IMR-90 (cell line): ENCODE data around the gene KLHL40. TPM values are rescaled to one million over a fixed set of nuclear protein-coding genes. Genes with fewer than 3 reads are reported as not detected.

ENCODE experiments used
- ATAC-seq: fragments of 200-7000 bp; cut with Tn5 transposase; 2 replicates; pipeline ENCODE4 v1.9.1; 2020; ENCODE audit warnings: low read depth, mild to moderate bottlenecking, moderate library complexity
- BruUV-seq: library from RNA; stranded (reverse); fragments of 400-500 nt; replicated peaks from 2 replicates; lab custom pipeline; 2021; lab: Mats Ljungman, UMichigan
- CTCF ChIA-PET: fragments of 300-600 bp; formaldehyde crosslinking; extraction: SDS; loops from one replicate; lab custom pipeline; 2021; ENCODE audit warnings: antibody characterized with exemption; lab: Yijun Ruan, JAX
- POLR2A ChIA-PET: fragments of 300-600 bp; sonication (Branson Sonifier 250); formaldehyde crosslinking; loops from one replicate; lab custom pipeline; 2022; ENCODE audit warnings: antibody characterized with exemption; ENCODE audit not compliant: unreplicated experiment; lab: Charles Lee
- DNase-seq: peaks from one replicate; pipeline ENCODE4 v3.0.0; 2013
- H2AFZ ChIP-seq: replicated peaks from 2 replicates; pipeline ENCODE3; 2013; ENCODE audit warnings: low read length, mild to moderate bottlenecking; ENCODE audit not compliant: poor library complexity
- H2AK5ac ChIP-seq: 2 replicates; pipeline ENCODE4 v1.6.1; 2013; ENCODE audit warnings: low read depth, low read length, inconsistent platforms
- H2AK9ac ChIP-seq: replicated peaks from 2 replicates; pipeline ENCODE3; 2013; ENCODE audit warnings: mild to moderate bottlenecking, low read depth, low read length, moderate library complexity; ENCODE audit not compliant: poor library complexity
- H2BK120ac ChIP-seq: 2 replicates; pipeline ENCODE4 v1.6.1; 2013; ENCODE audit warnings: low read depth, low read length, inconsistent platforms
- H2BK15ac ChIP-seq: 3 replicates; pipeline ENCODE4 v1.6.1; 2013; ENCODE audit warnings: low read depth, low read length, inconsistent platforms
- H2BK20ac ChIP-seq: 2 replicates; pipeline ENCODE4 v1.6.1; 2013; ENCODE audit warnings: low read depth, mild to moderate bottlenecking, inconsistent platforms, low read length, moderate library complexity
- H2BK5ac ChIP-seq: 2 replicates; pipeline ENCODE4 v1.6.1; 2013; ENCODE audit warnings: mild to moderate bottlenecking, low read depth, low read length, inconsistent platforms; ENCODE audit not compliant: poor library complexity, severe bottlenecking
- H3K14ac ChIP-seq: replicated peaks from 2 replicates; pipeline ENCODE4 v1.6.1; 2013; ENCODE audit warnings: low read depth, low read length, inconsistent platforms
- H3K18ac ChIP-seq: 2 replicates; pipeline ENCODE4 v1.6.1; 2013; ENCODE audit warnings: low read depth, low read length, control low read depth
- H3K23ac ChIP-seq: 2 replicates; pipeline ENCODE4 v1.6.1; 2013; ENCODE audit warnings: low read depth, low read length, inconsistent platforms
- H3K27ac ChIP-seq: 2 replicates; pipeline ENCODE4 v1.5.1; 2013; ENCODE audit warnings: mild to moderate bottlenecking, control low read depth, low read length; ENCODE audit not compliant: insufficient read depth
- H3K27me3 ChIP-seq: 2 replicates; pipeline ENCODE4 v1.6.1; 2013; ENCODE audit warnings: low read length; ENCODE audit not compliant: control insufficient read depth, insufficient read depth
- H3K36me3 ChIP-seq: 2 replicates; pipeline ENCODE4 v1.6.1; 2013; ENCODE audit warnings: low read length, mixed read lengths; ENCODE audit not compliant: control insufficient read depth, insufficient read depth
- H3K4ac ChIP-seq: 2 replicates; pipeline ENCODE4 v1.6.1; 2013; ENCODE audit warnings: low read depth, low read length, inconsistent platforms
- H3K4me1 ChIP-seq: 2 replicates; pipeline ENCODE4 v1.6.1; 2013; ENCODE audit warnings: low read length, mixed read lengths; ENCODE audit not compliant: control insufficient read depth, insufficient read depth
- H3K4me2 ChIP-seq: 2 replicates; pipeline ENCODE4 v1.6.1; 2013; ENCODE audit warnings: low read depth, mild to moderate bottlenecking, control low read depth, low read length, moderate library complexity
- H3K4me3 ChIP-seq: 2 replicates; pipeline ENCODE4 v1.5.1; 2013; ENCODE audit warnings: low read depth, mild to moderate bottlenecking, control low read depth, low read length, moderate library complexity; ENCODE audit not compliant: insufficient read depth
- H3K56ac ChIP-seq: 2 replicates; pipeline ENCODE4 v1.6.1; 2013; ENCODE audit warnings: low read length, inconsistent platforms; ENCODE audit not compliant: insufficient read depth; ENCODE audit errors: extremely low read depth
- H3K79me1 ChIP-seq, 2 experiments: 2 replicates each; pipeline ENCODE4 v1.6.1; 2013; ENCODE audit warnings: low read length in 2 of 2, inconsistent platforms in 1 of 2, low read depth in 1 of 2
- H3K9ac ChIP-seq: 2 replicates; pipeline ENCODE4 v1.6.1; 2013; ENCODE audit warnings: low read depth, low read length, control low read depth
- H3K9me1 ChIP-seq: 2 replicates; pipeline ENCODE4 v1.6.1; 2013; ENCODE audit warnings: low read length, inconsistent platforms; ENCODE audit not compliant: insufficient read depth
- H3K9me3 ChIP-seq: 2 replicates; pipeline ENCODE4 v1.6.1; 2013; ENCODE audit warnings: low read length; ENCODE audit not compliant: control insufficient read depth, insufficient read depth
- H4K20me1 ChIP-seq: 2 replicates; pipeline ENCODE4 v1.6.1; 2013; ENCODE audit warnings: low read length, inconsistent platforms; ENCODE audit not compliant: insufficient read depth
- H4K5ac ChIP-seq: 2 replicates; pipeline ENCODE4 v1.6.1; 2013; ENCODE audit warnings: mild to moderate bottlenecking, low read depth, low read length, control low read depth
- H4K8ac ChIP-seq, 2 experiments: 2 replicates each; pipeline ENCODE4 v1.6.1; 2013; ENCODE audit warnings: low read depth in 2 of 2, low read length in 2 of 2, control low read depth in 1 of 2, inconsistent platforms in 1 of 2
- H4K91ac ChIP-seq: 2 replicates; pipeline ENCODE4 v1.6.1; 2013; ENCODE audit warnings: low read depth, low read length, inconsistent platforms; ENCODE audit not compliant: insufficient read depth
- BHLHE40 ChIP-seq: fragments of 150-350 bp; IDR thresholded peaks from 2 replicates; pipeline ENCODE4 v1.6.1; 2016; ENCODE audit warnings: mild to moderate bottlenecking, low read depth, low read length
- CHD1 ChIP-seq: IDR thresholded peaks from 2 replicates; pipeline ENCODE4 v1.6.1; 2012; ENCODE audit warnings: low read depth, low read length, improper control_type of control experiment
- MAFK ChIP-seq: IDR thresholded peaks from 2 replicates; pipeline ENCODE4 v1.6.1; 2012; ENCODE audit warnings: low read depth, low read length, improper control_type of control experiment
- MXI1 ChIP-seq: IDR thresholded peaks from 2 replicates; pipeline ENCODE4 v1.6.1; 2012; ENCODE audit warnings: low read depth, mild to moderate bottlenecking, low read length, moderate library complexity, borderline replicate concordance
- RAD21 ChIP-seq: IDR thresholded peaks from 2 replicates; pipeline ENCODE4 v1.6.1; 2012; ENCODE audit warnings: low read length, improper control_type of control experiment
- RCOR1 ChIP-seq: IDR thresholded peaks from 2 replicates; pipeline ENCODE4 v1.6.1; 2012; ENCODE audit warnings: mild to moderate bottlenecking, low read length, improper control_type of control experiment; ENCODE audit not compliant: insufficient replicate concordance
- WGBS, 2 experiments: methylation state at CpG; one replicate each; pipeline versions ENCODE4 v1.1.5 to v1.1.7; 2013; ENCODE audit warnings: missing lambda C conversion rate in 2 of 2; ENCODE audit not compliant: insufficient read length in 1 of 2; ENCODE audit errors: extremely low coverage in 2 of 2; 5-methylcytosine and 5-hydroxymethylcytosine counted together
- dilution Hi-C: fragments of 300-500 bp; cut with HindIII; formaldehyde crosslinking; loops from one replicate; pipeline ENCODE4 v1.14.3; 2018; ENCODE audit warnings: low sequenced_read_pairs; ENCODE audit not compliant: unreplicated experiment
- in situ Hi-C: fragments of 300-500 bp; cut with MboI; formaldehyde crosslinking; loops from 3 replicates; pipeline ENCODE4 v1.14.3; 2019; ENCODE audit warnings: low sequenced_read_pairs, inconsistent platforms, mixed read lengths
- intact Hi-C: fragments of 100-400 bp; cut with micrococcal nuclease; formaldehyde crosslinking; loops from 2 replicates; pipeline ENCODE4 v1.10.0; 2022
- polyA plus RNA-seq, 3 experiments: library from polyadenylated mRNA; depleted of rRNA; stranded (reverse); fragments of >200 nt; gene quantifications; 2 replicates each; pipeline ENCODE4 v1.2.3, GENCODE V29; 2012; ENCODE audit warnings: low replicate concordance in 1 of 3
- total RNA-seq: library from RNA; depleted of rRNA; stranded (reverse); fragments of >200 nt; gene quantifications from 2 replicates; pipeline ENCODE4 v1.2.3, GENCODE V29; 2012
- TF ChIP-seq, protein P1 (sequence below): conservative IDR thresholded peaks from 2 replicates; pipeline ENCODE4 v1.5.1; 2012; ENCODE audit warnings: mild to moderate bottlenecking, low read depth, low read length, improper control_type of control experiment

Gene KLHL40
- total and polyA plus RNA-seq, 2 of the 4 experiments (the other 2 are of a cell fraction), result not detected

GRCh38 chr3:42684632-42685362 lies 540 bp upstream of the KLHL40 start:
- H3K27me3 ChIP-seq, result peaks cover 30% of the 10 kb centered on the region
- WGBS, 2 experiments, result 100% methylated on average over 1 of the region's 7 CpGs; no CpG with 5 or more reads in 1 of the 2 experiments
- no peak overlapping the region for H3K18ac ChIP-seq
- H3K14ac ChIP-seq, result no peak overlapping the region
- H3K36me3 ChIP-seq, result no peaks in the 10 kb centered on the region
- ATAC-seq (no peak), DNase-seq (no peak)
- H3K9me1 ChIP-seq, result peaks cover 6% of the 10 kb centered on the region
- no peak overlapping the region for H3K4ac ChIP-seq
- H3K4me3 ChIP-seq, result no peak overlapping the region
- CTCF ChIA-PET, result interaction anchor here (0.7 kb wide), 1 partner anchor 78 kb away, joined by 3 read pairs; no protein-coding TSS in a partner anchor
- no peak overlapping the region for H2BK5ac ChIP-seq
- H2BK20ac ChIP-seq, result peak overlapping the region; percentile 62; the same call in 1 of the 2 replicates
- H2AK5ac ChIP-seq, result peak overlapping the region; percentile 29; the same call in 1 of the 2 replicates
- intact Hi-C loops, result no loop called here
- TF ChIP-seq MXI1, result no peak
- TF ChIP-seq MAFK, result no peak
- TF ChIP-seq RAD21, result no peak
- TF ChIP-seq RCOR1, result no peak
- no peak for TF ChIP-seq BHLHE40
- TF ChIP-seq, protein P1, sequence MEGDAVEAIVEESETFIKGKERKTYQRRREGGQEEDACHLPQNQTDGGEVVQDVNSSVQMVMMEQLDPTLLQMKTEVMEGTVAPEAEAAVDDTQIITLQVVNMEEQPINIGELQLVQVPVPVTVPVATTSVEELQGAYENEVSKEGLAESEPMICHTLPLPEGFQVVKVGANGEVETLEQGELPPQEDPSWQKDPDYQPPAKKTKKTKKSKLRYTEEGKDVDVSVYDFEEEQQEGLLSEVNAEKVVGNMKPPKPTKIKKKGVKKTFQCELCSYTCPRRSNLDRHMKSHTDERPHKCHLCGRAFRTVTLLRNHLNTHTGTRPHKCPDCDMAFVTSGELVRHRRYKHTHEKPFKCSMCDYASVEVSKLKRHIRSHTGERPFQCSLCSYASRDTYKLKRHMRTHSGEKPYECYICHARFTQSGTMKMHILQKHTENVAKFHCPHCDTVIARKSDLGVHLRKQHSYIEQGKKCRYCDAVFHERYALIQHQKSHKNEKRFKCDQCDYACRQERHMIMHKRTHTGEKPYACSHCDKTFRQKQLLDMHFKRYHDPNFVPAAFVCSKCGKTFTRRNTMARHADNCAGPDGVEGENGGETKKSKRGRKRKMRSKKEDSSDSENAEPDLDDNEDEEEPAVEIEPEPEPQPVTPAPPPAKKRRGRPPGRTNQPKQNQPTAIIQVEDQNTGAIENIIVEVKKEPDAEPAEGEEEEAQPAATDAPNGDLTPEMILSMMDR, result no peak
- no peak for TF ChIP-seq CHD1
- peak overlapping the region; percentile 82; the same call in 2 of the 3 replicates for H2BK15ac ChIP-seq
- peaks cover 7% of the 10 kb centered on the region for H3K9me3 ChIP-seq
- H4K5ac ChIP-seq, result no peak overlapping the region
- no peak overlapping the region for H4K8ac ChIP-seq
- H3K23ac ChIP-seq, result no peak overlapping the region
- H3K56ac ChIP-seq, result no peak overlapping the region
- peaks cover 7% of the 10 kb centered on the region for H3K4me1 ChIP-seq
- H3K4me2 ChIP-seq, result no peak overlapping the region
- H4K91ac ChIP-seq, result peak overlapping the region; percentile 36; the same call in 1 of the 2 replicates
- peak overlapping the region; percentile 40; the same call in 1 of the 2 replicates for H2BK120ac ChIP-seq
- no peak overlapping the region for H3K27ac ChIP-seq
- H3K9ac ChIP-seq, result no peak overlapping the region
- no peak overlapping the region for H2AFZ ChIP-seq
- POLR2A ChIA-PET, result no interaction called here
- H4K20me1 ChIP-seq, result no peaks in the 10 kb centered on the region; the same call in 1 of the 2 replicates
- no TSS peak for BruUV-seq
- no peaks in the 10 kb centered on the region for H3K79me1 ChIP-seq
- peak overlapping the region; percentile 37 for H2AK9ac ChIP-seq
- in situ Hi-C loops, result no loop called here
- dilution Hi-C loops, result no loop called here
